ENCODE data around the gene OR10A3. TPM values are rescaled to one million over a fixed set of nuclear protein-coding genes. Genes with fewer than 3 reads are reported as not detected.
A peak's percentile ranks its signal among the peaks of the same experiment; 100 is the strongest.

The OR10A3 gene
- total RNA-seq, 1 experiment from 2014 or later = not detected

DNA sequence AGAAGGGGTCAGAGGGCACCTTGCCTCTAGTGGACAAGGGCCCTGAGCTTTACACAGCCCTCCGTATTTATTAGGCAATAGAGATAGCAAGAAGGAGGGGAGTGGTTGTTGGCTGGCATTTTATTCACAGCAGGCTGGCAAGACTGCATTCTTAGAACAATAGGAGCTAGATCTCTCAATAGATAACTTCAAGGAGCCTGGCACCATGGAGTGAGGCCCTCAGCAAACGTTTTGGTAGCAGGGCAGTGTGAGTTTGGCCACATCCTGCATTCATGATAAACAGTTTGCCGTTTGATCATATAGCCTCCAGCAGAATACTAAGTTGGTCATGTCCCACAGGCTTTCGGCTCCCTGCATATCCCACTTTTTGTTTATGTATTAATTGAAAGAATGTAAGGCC, 42.1 kb downstream of the OR10A3 start:
- in situ Hi-C loops (cut with HindIII; ENCODE audit: low pct_unique_long_range_greater_than_20kb, low sequenced_read_pairs) = no loop called here
- no peak for DNase-seq (ENCODE audit: low read depth)

DNA sequence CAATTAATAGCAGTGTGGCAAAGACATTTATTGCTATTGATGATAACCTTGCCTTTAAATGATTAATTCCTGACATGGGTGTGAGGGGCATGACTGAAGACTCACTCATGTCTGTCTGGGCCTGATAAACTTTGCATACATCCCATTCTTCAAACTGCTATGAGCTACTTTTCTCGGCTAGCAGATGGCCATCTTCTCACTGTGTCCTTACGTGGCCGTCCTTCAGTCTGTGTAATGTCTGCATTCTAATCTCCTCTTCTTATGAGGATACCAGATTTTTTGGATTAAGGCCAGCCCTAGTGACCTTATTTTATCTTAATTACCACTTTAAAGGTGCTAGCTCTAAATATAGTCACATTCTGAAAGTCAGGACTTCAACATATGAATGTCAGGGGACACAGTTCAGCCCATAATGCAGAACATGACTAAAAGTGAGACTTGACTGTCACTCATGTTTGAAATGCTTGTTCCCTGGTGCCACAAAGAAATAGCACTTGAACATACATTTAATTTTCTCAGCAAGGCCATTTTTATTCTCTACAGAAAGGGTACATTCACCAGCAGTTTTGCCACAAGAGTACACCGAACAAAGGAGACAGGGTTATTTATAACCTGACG, 42.7 kb downstream of the OR10A3 start:
- in situ Hi-C loops (cut with HindIII; ENCODE audit: low pct_unique_long_range_greater_than_20kb, low sequenced_read_pairs) = no loop called here
- DNase-seq (ENCODE audit: low read depth) = no peak

- DNase-seq (ENCODE audit: low read depth) = no peak
- in situ Hi-C loops (cut with HindIII; ENCODE audit: low pct_unique_long_range_greater_than_20kb, low sequenced_read_pairs) = no loop called here
Measured at GRCh38 chr11:7896009-7896785, 45.3 kb downstream of the OR10A3 start.

DNA sequence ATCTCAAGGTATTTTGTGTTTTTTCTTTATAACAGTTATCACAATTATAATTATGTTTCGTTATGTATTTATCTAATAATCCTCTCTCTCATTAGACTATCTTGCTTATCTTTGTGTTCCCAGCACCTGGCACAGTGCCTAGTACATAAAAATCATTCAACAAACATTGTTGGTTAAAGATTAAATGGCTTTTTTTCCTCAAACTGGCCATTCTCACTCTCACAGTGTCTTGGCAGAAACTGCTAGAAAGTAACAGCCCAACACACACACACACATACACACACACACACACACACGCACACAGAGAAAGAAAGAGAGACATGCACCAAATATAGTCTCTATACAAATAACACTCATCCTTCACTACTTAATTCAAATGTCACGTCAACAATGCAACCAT, 47.3 kb downstream of the OR10A3 start:
- in situ Hi-C loops (cut with HindIII; ENCODE audit: low pct_unique_long_range_greater_than_20kb, low sequenced_read_pairs) = no loop called here
- no peak for DNase-seq (ENCODE audit: low read depth)

- in situ Hi-C loops (cut with HindIII; ENCODE audit: low pct_unique_long_range_greater_than_20kb, low sequenced_read_pairs) = no loop called here
- DNase-seq (ENCODE audit: low read depth) = no peak
Measured at GRCh38 chr11:7893796-7894195, 47.7 kb downstream of the OR10A3 start.

- in situ Hi-C loops (cut with HindIII; ENCODE audit: low pct_unique_long_range_greater_than_20kb, low sequenced_read_pairs) = no loop called here
- peak; percentile 36 for DNase-seq (ENCODE audit: low read depth)
Measured at GRCh38 chr11:7892840-7893254, 48.7 kb downstream of the OR10A3 start.

- DNase-seq (ENCODE audit: low read depth) = no peak
- in situ Hi-C loops (cut with HindIII; ENCODE audit: low pct_unique_long_range_greater_than_20kb, low sequenced_read_pairs) = no loop called here
Measured at GRCh38 chr11:7892059-7892699, 49.3 kb downstream of the OR10A3 start.

- in situ Hi-C loops (cut with HindIII; ENCODE audit: low pct_unique_long_range_greater_than_20kb, low sequenced_read_pairs) = no loop called here
- peak; percentile 1 for DNase-seq (ENCODE audit: low read depth)
Measured at GRCh38 chr11:7890417-7891172, 50.9 kb downstream of the OR10A3 start.

GRCh38 chr11:7889985-7890384, 51.5 kb downstream of the OR10A3 start:
- DNase-seq (ENCODE audit: low read depth) = no peak
- in situ Hi-C loops (cut with HindIII; ENCODE audit: low pct_unique_long_range_greater_than_20kb, low sequenced_read_pairs) = no loop called here

Other genes with a start within 250 kb of the OR10A3 start
- gene OVCH2, start 235.2 kb downstream of the OR10A3 start, total RNA-seq (2014; rRNA removed; shearing (Covaris generic); ENCODE audit: low replicate concordance) = not detected in 2 replicates
- gene OR5P2, start 144.8 kb downstream of the OR10A3 start, total RNA-seq (2014; rRNA removed; shearing (Covaris generic); ENCODE audit: low replicate concordance) = not detected in 2 replicates
- not detected in 2 replicates for gene OR5P3, start 110.9 kb downstream of the OR10A3 start, total RNA-seq (2014; rRNA removed; shearing (Covaris generic); ENCODE audit: low replicate concordance)
- gene OR10A6, start 10.4 kb downstream of the OR10A3 start, total RNA-seq (2014; rRNA removed; shearing (Covaris generic); ENCODE audit: low replicate concordance) = not detected in 2 replicates
- gene NLRP10, start 23.7 kb upstream of the OR10A3 start, total RNA-seq (2014; rRNA removed; shearing (Covaris generic); ENCODE audit: low replicate concordance) = not detected in 2 replicates
- 362 and 393 TPM in 2 replicates for gene EIF3F, start 45.6 kb upstream of the OR10A3 start, total RNA-seq (2014; rRNA removed; shearing (Covaris generic); ENCODE audit: low replicate concordance)
- gene TUB, start 139.5 kb upstream of the OR10A3 start, total RNA-seq (2014; rRNA removed; shearing (Covaris generic); ENCODE audit: low replicate concordance) = not detected in 2 replicates
- not detected in 2 replicates for gene RIC3, start 227.3 kb upstream of the OR10A3 start, total RNA-seq (2014; rRNA removed; shearing (Covaris generic); ENCODE audit: low replicate concordance)